NT2/D1 (cell line): ENCODE measurements around the gene DMBX1.

Experiments used
- SUZ12 ChIP-seq: IDR thresholded peaks from 2 replicates; pipeline ENCODE4 v1.6.1; 2011; ENCODE audit not compliant: insufficient read length, insufficient read depth; ENCODE audit errors: extremely low read depth
- ZNF274 ChIP-seq: IDR thresholded peaks from 2 replicates; pipeline ENCODE4 v1.6.1; 2011; ENCODE audit warnings: mild to moderate bottlenecking, low read depth, low read length

DNA sequence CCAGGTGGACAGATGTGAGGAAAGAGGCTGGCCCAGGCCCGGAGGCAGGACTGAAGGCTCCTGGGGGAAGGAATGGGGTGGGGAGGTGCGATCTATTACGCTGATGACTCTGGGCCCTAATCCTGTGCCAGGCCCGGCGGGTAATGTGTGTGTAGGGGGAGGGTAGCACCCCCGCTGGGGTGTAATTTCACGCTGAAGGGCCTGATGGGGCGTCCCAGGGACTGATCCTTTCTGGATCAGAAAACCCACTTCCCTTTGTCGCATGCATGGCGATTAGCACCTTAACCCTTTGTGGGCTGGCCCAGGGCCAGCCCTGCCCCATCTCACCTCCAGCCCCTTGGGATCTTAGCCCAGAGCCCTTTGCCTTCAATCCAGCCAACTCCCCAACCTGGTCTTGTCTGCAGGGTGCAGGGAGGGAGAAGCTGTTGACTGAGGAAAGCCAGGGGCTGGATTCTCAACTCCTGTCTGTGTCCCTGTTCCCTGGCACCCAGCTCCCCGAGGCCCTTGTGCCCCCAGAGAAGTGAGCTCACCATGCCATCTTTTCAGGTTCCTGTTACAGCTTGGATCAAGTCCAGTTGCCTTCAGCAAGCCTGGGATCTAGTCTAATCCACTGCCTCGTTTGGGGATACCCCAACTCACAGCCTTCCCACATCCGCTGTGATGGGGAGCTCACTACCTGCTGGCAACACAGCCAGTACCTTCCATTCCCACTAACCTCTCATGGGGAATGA is 35.8 kb downstream of the DMBX1 start:
- TF ChIP-seq SUZ12 = no peak
- no peak for TF ChIP-seq ZNF274
